HG03521 (cell line): ENCODE results near the gene MAP4K4.

Source experiments
- ATAC-seq: cut with Tn5 transposase; IDR thresholded peaks from one replicate; pipeline ENCODE4 v1.9.1; 2021; ENCODE audit warnings: mild to moderate bottlenecking, moderate library complexity; ENCODE audit not compliant: unreplicated experiment

The MAP4K4 gene

DNA sequence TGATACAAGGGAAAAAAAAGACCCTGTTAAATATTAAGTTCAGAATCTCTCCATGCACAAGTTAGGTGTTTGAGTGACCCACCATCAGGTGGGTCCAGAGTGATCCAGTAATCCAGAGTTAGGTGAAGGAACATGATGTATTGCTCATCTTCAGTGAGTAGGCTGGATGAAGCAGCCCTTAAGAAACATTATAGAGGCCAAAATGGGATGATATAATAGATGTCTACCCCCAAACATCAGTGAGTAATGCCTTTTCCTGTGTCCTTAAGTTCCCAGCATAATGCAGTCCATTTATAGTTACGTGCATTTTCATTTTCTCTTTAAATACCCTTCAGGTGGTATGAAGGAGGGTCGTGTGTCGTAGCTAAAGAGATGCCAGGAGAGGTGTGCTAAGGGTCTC, 89.6 kb downstream of the MAP4K4 start:
- no peak for ATAC-seq

DNA sequence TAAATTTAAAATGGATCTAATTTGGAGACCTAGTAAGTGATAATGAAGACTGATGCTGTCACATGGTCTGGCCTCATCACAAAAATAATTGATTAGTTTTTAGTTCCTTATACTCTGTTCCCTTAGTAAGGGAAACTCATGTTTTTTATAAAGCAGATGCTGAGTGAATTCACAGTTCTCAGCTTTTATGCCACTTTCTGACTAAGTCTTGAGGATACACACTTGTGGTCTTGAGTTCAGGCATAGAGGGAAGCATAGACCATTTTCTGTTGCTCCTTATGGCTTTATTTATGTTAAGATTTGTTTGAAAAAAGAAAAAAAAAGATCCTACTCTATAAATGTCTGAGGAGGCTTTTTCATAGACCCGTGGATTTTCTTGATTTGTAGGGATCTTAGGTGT, 91.1 kb downstream of the MAP4K4 start:
- ATAC-seq = no peak

DNA sequence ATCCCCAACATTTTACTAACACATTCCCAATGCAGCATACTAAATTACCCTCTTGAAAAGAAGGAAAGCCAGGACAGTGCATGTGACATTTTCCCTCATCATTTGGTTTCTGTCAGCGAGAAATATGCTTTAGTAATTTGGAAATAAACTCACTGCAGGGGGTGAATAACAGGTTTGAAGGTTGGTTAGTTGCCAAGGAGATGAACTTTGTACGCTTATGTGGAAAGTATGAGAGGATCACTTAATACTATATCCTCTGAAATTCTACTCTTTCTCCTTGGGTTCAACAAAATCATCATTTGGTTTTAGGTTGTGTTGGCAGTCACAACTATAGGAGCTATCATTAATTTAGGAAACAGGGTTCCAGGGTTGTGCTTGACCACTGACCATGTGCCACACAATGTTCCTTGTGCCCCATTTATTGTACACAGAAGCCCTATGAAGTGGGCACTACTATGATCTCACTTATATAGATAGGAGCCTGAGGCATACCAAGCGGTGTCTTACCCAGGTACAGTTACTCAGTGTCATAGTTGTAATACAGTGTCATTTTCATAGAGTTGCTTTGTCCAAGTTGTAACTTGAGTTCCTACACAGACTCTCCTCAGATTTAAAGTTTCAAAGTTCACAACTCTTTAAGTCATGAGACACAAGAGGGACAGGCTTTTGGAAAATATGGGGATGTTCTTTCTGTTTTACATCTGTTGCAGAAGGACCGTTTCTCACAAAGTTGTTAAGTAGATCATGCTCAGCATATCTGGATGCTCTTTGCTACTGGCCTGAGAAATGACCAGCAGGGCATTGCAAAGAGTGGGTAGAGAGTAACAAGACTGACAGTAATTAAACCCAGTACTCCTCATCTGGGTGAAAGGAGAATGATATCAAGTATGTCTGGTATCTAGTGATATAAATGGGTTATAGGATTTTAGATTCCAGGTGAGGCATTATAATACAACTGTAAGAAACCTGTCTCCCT, 91.8 kb downstream of the MAP4K4 start:
- ATAC-seq = no peak

DNA sequence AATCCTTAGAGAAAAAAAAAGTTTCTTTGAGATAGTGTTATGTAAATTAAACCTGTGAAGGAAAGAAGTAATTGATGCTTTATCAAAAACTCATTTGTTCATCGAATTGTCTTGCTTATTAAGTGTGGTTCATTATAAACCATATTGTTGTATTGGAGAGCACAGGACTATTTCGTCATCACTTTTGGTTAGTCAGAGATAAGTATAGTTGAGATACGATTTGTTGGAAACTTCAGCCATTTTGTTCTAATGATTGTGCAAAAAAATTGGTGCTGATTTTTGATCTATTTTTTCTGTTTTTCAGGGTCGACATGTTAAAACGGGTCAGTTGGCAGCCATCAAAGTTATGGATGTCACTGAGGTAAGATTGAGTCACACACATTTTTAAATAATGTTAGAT, 92.9 kb downstream of the MAP4K4 start:
- ATAC-seq = no peak

DNA sequence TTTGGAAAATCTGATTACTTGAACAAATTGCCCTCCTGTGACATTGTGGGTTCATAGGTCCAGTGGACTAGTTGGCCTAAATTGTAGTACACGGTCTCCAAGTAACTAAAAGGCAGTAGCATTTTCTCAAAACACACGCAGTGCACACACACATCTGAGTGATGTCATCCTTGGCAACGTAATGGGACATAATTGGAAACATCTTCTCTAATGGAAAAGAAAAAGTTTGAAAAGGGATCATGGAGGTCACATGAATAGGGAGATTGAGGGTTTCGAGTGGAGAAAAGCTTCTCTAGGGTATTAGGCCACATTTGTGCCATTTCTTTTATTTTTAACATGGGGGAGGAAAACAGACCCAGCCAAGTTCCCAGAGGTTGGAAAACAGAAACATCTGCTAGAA, 93.3 kb downstream of the MAP4K4 start:
- no peak for ATAC-seq

DNA sequence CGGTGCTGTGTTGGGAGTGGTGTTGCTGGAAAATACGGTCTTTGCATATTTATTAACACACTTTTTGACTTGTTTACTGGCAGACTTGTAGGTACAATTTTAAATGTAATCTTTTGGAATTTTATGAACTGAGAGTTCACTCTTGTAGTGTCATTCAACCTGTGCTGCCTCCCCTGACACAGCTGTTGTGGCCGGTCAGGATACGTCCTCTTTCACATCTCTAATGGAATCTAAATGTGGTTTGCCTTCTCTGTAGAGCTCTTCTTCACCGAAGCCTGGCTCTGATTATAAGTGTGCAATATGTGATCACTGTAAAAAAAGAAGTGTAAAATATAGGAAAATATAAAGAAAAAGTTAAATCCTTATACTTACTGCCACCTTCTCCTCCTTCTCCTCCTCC, 94.7 kb downstream of the MAP4K4 start:
- no peak for ATAC-seq

DNA sequence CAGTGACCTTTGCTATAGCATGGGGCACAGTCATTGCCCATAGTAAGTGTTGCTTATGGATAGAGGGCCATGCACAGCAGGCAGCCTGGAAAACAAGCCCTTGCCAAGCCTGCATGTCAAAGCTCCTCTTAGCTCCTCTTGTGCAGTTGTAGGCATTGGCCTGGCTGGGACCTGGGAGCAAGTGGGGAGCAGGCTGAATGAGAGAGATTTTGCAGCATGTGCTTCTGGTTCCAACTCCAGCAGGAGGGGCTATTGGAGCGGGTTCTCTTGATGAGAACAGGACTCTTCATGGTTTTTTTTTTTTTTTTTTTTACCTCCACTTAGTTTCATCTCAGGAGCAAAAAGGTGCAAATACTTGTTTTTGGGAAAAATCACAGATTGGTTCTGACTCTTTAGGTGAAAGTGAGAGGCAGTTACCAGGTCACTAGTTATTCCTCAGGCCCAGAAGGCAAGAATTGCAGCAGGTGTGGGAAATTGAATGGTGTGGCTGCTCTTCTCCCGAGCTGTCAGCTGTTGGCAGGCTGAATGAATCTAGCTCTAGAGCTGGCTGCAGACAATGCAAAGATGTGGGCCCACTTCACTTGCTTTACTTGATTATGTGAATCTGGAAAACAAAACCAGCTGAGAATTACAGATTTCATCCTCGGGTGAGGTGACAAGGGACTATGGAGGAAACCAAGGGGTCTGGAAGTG, 95.9 kb downstream of the MAP4K4 start:
- ATAC-seq = no peak

DNA sequence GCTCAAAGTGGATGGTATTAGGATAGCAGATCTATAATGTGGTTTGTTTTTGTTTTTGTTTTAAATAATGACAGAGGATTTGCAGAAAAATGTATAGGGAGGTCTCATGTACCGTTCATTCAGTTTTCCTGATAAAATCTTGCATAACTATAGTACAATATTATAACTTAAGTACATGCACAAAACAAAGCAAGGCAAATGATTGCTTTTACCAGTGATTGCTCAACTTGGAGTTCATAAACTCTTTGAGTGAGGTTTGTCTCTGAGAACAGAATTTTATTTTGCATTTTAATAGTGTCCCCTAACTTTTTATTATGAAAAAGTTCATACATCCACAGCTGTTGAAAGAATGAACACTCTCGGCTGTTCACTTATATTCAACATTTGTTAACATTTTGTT, 96.6 kb downstream of the MAP4K4 start:
- ATAC-seq = no peak

DNA sequence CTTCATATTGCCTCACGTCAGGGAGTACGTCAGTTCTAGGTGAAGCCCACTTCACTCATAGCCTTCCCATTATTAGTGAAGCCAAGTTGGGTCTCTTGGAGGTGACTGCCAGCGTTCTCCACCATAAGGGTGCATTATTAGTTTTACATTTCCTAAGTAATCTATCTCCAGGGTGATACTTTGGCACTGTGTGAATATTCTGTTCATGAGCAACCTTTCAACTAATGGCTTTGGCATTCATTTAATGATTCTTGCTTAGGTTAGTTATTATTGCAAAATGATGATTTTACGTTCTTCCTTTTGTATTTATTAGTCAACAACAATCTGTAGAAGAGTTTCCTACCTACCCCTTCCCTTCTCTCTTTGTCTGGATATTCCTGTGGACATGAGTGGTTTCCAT, 97.5 kb downstream of the MAP4K4 start:
- ATAC-seq = no peak

DNA sequence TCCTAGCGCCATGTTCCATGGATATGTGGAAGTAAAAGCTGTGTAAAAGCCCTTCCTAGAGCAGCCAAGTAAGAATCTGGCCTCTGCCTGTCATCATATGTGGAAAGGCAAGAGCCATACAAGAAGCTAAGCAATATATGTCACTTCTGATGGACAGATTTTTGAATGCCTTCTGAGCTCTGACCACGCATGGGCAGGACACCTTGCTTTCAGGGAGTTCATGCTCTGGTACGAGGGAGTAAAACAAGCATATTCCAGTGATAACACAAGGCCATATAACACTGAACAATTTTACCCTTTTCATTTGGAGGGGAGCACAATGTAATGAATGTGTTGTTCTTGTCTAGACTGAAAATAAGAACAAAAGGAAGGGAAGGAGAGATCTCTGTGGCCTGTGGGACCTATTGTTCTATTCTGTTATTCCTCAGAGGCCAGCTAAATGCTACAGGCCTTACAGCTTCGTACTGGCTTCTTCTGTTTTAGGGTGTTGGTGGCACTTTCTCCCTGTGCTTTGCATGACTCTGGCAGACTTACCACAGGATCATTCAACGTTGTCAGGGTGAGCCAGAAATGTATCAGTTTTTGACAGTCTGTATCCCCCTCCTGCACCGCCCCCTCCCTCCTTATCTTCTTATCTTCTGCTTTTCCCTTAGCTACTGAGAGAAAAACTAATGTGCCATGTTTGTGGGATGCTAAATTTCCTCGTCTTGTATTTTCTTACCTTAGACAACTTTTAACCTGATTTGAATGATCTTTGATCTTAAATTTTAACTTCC, 99.5 kb downstream of the MAP4K4 start:
- ATAC-seq = no peak

DNA sequence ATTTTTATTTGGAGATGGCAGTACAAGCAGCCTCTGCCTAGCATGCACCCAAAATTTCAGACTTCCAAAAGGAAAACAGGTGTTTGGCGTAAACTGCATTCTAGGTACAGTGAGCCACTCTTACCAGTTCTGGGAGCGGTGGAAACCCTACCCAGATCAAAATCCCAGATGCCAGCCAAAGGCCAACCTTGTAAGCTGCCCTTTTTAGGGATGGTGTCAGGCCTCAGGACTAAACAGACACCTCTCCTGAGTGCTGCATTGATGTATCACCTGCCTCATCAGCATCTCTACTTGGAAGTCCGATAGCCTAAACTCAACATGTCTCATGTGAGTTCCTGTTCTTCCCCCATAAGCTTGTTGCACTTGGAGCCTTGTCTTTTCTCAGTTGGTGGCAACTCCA, 104.0 kb downstream of the MAP4K4 start:
- no peak for ATAC-seq

DNA sequence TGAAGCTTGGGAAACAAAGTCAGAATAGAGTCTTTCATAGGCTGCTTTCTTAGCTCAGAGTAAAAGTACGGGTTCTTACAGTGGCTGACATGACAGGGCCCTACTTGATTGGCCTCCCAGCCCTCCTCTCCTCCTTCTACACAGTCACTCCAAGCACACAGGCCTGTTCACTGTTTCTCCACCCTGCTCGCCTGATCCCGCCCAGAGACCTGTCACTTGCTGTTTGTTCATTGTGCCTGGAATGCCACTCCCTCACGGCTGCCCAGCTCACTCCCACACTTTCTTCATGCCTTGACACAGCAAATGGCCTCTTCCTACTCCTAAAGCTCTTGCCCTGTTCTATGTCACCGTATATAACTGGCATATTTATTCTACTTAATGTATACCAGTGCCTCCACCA, 104.8 kb downstream of the MAP4K4 start:
- ATAC-seq = no peak

DNA sequence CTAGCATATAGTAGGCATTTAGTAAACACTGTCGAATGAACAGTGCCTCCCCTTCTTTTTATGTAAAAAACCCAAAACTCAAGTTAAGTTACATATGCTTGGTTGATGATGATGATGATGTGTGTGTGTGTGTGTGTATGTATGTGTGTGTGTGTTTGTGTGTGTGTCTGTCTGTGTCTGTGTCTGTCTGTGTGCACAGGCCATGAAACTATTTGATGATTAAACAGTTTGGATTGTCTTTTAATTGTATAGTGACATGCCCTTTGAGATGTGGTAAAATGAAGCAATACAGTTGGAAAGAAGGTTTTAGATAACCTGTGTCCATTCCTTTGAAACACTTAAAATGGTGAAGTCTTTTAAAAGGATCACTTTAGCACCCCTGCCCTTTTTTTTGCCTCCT, 105.6 kb downstream of the MAP4K4 start:
- ATAC-seq = no peak

DNA sequence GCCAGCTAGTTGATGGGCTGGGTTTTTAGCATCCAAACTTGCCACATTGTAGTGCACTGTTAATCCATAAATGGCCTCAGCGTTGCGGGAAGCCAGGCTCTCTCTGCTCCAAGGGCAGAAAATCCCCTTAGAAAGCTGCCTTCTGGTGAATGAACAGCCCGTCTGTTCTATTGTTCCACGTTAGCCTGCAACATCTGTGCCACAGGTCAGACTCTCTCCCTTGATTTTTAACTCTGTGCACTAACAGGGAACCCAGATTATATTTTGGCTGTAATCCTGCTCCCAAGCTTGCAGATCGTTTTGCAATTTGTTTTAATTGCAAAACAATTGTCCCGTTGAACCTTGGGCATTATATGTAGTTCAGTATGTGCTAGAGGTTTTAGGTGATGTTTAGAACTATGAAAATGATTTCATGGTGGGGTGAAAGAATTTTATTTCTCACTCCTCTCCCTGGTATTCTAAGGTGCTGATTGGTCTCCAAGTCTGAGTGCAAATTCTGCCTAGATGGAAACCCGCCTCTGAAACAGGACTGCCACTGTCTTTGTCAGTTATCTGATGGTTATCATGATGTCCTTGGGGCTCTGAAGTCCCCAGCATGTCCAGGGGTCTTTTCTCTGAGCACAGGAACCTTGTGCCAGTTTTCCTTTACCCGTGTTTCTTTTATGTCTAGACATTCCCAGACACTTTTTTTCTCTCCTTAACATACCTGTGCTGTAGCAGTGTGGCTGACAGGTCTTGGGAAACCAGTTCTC, 106.6 kb downstream of the MAP4K4 start:
- ATAC-seq = no peak

DNA sequence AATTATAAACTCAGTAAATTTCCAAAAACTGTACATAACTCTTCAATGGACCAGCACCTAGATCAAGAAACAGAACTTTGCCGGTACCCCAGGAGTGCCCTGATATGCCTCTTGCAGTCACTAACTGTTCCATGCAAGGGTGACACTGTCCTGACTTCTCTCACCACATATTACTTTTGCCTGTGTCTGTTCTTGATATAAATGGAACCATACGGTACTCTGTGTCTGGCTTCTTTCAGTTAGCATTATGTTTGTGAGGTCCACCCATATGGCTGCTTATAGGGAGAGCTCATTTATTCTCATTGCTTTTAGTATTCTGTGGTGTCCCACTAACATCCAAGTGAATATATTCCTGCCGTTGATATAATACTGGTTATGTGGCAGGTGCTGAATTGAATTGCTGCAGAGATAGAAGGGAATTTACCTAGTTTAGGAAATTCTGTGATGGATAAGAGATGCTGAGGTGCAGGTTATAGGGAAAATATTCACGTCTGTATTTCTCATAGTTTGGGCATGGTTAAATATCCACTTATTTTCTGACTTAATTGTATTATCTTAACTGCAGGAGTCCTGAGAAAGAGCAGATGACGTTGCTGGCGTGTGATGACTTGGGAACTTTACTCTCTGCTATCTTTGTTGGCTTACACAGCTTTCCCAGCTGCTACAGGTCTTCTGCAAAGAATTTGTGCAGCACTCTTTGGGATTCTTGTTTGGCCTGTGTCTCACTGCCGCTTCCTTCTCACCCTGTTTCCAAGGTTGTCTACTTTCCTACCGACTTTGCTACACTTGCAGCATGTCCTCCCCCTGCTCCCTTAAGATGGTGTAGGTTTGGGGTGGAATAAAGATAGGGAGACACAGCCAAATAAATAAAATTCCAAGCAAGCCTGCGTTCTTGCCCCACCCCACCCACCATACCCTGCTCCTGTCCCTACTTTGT, 107.9 kb downstream of the MAP4K4 start:
- ATAC-seq = no peak

DNA sequence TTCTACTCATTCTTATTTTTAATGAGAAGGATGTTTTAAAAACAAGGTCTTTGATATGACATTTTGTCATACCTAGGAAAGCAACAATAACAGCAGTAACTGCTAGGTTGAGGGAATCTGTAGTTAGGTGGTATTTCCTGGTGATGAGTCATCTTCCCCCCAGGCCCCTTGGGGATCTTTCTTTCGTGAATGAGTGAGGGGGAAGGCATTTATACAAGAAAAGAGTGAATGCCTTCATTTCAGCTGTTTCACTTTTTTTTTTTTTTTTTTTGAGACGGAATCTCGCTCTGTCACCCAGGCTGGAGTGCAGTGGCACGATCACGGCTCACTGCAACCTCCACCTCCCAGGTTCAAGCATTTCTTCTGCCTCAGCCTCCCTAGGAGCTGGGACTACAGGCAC, 108.6 kb downstream of the MAP4K4 start:
- ATAC-seq = no peak

DNA sequence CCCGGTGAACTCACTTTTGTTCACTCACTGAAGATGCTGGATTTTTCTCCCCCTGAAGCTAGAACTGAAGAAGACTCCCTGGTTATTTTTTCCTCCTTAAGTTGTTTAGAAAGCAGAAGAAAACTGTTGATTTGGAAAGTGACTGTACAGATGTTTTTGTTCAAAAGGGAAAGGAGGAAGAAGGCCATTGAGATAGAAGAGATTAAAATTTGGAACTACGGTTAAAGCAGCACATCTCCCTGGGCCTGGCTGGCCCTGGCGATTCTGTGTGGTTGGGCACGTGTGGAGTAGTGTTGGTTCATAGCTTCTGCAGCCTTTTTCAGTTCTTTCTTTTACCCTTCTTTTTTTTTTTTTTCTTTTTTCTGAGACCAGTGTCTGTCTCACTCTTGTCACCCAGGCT, 109.2 kb downstream of the MAP4K4 start:
- ATAC-seq = no peak

DNA sequence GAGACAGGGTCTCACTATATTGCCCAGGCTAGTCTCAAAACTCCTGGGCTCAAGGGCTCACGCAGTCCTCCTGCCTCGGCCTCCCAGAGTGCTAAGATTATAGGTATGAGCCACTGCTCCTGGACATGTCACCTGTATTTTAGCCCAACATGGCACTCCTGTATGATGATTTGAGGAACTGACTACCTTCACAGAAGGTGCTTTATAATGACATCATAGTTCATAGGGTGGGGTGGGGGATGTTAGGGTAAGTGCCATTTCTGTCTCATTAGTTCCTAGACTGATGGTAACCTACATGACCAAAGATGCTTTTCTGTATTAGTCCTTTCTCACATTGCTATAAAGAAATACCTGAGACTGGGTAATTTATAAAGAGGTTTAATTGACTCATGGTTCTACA, 109.7 kb downstream of the MAP4K4 start:
- no peak for ATAC-seq

DNA sequence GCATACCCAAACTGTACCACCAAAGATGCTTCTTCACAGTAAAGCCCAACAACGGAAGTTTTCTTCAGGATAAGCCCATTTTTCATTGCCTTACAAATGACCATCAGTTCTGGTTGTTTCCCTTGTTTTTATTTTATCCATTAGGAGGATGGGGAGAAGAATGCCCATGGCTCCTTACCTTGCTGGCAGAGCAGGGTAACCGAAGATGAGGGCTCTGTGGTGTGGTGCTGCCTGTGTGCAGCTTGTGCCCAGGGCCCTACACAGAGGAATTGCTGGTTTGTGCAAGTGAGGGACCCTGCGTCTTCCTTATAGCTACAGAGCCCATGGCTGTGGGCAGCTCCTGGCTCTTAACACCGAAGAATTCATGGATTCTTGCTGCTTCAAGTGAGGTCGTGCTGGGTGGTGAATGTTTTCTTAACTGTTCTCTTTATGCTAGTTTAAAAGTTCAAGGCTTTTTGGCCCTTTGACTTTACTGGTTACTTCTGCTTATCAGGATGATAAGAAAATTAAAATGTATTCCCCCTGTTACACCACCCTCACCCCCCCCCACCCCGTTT, 110.6 kb downstream of the MAP4K4 start:
- no peak for ATAC-seq
